ENCODE measurements around the gene NTRK2.
"Not testable (repeated sequence)": the region's sequence is repeated elsewhere in the genome, so short reads cannot be mapped to it uniquely, and the experiment has no call there.

Gene NTRK2

DNA sequence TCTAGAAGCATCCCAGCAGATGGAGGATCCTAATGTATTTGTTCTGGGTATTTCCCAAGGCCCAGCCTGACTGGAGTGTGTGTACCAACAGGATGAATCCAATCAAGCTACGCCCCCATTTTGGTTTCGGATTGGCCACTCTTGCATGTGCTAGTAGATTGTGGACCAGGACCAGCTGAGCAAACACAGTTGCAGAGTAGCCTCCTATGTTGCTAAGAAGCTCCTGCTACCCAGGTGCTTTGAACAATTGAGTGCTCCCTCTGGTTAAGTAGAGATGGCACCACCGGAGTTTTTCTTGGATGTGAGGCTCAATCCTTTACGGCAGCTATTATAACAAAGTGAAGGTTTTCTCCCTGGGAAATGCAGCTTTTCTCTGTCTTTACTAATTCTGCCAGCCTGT lies 204.5 kb downstream of the NTRK2 start:
- H3K27me3 Mint-ChIP-seq: no peaks in the 10 kb centered on the region
- H3K27ac Mint-ChIP-seq: no peak overlapping the region
- no peaks in the 10 kb centered on the region for H3K4me1 Mint-ChIP-seq
- H3K36me3 Mint-ChIP-seq: no peaks in the 10 kb centered on the region
- no peak overlapping the region for H3K4me3 Mint-ChIP-seq
- no peaks in the 10 kb centered on the region for H3K9me3 Mint-ChIP-seq

DNA sequence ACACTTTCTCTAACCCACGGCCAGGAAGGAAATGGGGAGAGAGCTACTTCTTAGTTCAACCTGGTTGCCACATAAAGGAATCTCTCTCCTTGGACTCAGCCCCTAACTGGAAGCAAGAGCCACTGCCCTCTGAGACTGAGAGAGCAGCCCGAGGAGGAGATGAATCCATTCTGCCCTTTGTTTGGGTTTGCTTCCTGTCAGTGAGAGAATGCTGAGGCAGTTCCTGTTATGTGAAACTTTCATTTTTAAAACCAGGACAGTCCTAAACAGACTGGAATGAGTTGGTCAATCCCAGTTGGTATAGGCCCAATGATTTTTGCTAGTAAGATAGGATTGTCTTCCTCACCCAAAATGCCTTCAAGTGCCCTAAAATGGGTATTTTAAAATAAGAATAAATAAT lies 205.1 kb downstream of the NTRK2 start:
- Mint-ChIP-seq H3K27ac (no peak overlapping the region), H3K9me3 (no peaks in the 10 kb centered on the region), H3K4me1 (no peaks in the 10 kb centered on the region), H3K36me3 (no peaks in the 10 kb centered on the region), H3K27me3 (no peaks in the 10 kb centered on the region), H3K4me3 (no peak overlapping the region)

DNA sequence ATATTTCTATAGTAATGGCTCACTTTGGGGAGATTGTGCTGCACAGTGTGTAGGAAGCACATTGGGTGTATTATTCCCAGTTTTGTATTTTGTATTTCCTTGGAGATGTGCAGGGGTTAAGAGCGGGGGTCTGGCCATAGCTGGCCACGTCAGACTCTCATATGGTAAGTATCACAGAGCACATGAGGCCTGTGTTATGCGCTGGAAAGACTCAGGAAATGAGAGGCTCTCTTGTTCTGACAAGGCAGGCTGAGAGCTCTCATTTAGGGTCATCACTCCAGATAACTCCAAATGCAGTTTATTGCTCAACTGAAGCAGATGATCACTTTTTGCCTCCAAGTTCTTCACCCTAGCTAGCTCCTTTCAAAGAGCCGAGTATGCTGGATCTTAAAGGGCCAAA lies 205.7 kb downstream of the NTRK2 start:
- Mint-ChIP-seq H3K4me3 (no peak overlapping the region), H3K27me3 (no peaks in the 10 kb centered on the region), H3K4me1 (no peaks in the 10 kb centered on the region), H3K36me3 (no peaks in the 10 kb centered on the region), H3K9me3 (no peaks in the 10 kb centered on the region), H3K27ac (no peak overlapping the region)

DNA sequence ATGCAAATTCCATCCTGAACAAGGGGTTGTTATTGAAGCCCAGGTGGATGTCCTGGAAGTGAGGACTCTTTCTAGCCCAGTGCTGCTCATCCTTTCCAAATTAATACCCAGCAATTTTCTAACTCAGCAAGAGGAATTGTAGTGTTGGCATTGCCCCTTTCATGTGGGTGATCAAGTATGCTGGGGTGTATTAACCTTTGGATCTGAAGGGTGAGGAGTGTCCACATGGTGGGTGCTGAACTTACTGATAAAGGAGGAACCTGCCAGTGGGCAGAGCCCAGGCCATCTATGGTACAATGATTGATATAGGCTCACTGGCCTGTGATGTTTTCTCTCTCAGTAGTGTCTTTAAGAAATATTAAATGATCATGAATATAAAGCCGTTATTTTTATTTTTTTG lies 210.1 kb downstream of the NTRK2 start:
- no peaks in the 10 kb centered on the region for H3K27me3 Mint-ChIP-seq
- no peak overlapping the region for H3K4me3 Mint-ChIP-seq
- H3K36me3 Mint-ChIP-seq: no peaks in the 10 kb centered on the region
- no peaks in the 10 kb centered on the region for H3K4me1 Mint-ChIP-seq
- no peaks in the 10 kb centered on the region for H3K9me3 Mint-ChIP-seq
- no peak overlapping the region for H3K27ac Mint-ChIP-seq

DNA sequence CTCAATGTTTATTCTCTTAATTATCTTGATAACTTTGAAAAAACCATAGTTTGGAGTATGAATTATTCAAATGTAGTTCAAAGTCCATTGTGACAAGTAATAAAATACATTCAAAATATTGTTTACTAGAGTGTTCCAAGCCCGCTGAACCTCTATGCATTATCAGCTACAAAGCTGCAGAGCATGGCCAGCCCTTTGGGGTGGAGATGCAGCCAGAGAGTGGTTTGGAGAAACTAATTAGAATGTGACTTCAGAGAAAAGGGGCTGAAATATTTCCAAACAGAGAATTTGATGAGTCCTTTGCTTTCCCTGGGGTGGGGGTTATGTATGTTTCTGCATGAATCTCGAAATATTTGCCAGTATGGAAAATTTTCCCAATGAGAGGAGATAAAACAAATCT lies 211.3 kb downstream of the NTRK2 start:
- H3K9me3 Mint-ChIP-seq: no peaks in the 10 kb centered on the region
- H3K27ac Mint-ChIP-seq: no peak overlapping the region
- no peaks in the 10 kb centered on the region for H3K4me1 Mint-ChIP-seq
- H3K27me3 Mint-ChIP-seq: no peaks in the 10 kb centered on the region
- H3K36me3 Mint-ChIP-seq: no peaks in the 10 kb centered on the region
- no peak overlapping the region for H3K4me3 Mint-ChIP-seq

DNA sequence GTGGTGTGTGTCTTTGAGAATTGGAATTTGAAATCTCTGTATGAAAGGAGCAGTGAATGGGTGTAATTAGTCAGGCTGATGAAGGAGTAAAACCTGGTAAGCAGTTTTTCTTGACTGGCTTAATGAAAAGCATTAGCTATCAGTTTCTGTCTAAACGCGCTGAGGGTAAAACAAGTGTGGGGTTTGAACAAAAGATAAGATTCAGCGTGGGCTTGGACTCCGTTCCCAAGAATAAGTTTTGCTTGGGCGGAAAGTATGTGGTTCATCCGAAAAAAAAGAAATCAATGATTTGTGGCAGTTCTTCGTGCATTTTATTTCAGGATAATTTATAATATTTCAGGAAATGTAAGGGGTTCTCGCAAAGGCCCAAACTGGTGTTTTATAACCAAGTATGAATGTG lies 217.3 kb downstream of the NTRK2 start:
- no peaks in the 10 kb centered on the region for H3K4me1 Mint-ChIP-seq
- H3K27me3 Mint-ChIP-seq: peaks cover 1% of the 10 kb centered on the region
- no peak overlapping the region for H3K4me3 Mint-ChIP-seq
- no peaks in the 10 kb centered on the region for H3K9me3 Mint-ChIP-seq
- no peaks in the 10 kb centered on the region for H3K36me3 Mint-ChIP-seq
- H3K27ac Mint-ChIP-seq: no peak overlapping the region

DNA sequence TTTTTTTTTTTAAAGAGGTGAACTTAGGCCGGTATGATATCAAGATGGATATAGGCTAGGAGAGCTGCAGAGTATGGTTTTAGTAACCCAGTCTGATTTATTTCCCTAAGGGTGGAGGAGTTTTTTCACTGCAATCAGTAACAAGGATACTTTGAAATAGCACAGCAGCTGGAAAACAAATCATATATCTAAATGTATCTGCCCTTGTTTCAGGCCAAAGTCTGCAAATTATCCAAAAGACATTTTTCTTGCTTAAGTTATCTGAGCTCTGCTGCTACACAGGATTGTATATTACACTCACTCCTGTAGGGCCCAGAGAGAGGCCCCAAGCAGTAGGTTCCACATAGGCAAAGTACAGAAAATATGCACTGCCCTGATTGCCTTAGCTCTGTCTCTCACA lies 222.4 kb downstream of the NTRK2 start:
- Mint-ChIP-seq H3K4me1 (no peaks in the 10 kb centered on the region), H3K36me3 (no peaks in the 10 kb centered on the region), H3K27ac (no peak overlapping the region), H3K4me3 (no peak overlapping the region), H3K9me3 (no peaks in the 10 kb centered on the region), H3K27me3 (no peaks in the 10 kb centered on the region)

DNA sequence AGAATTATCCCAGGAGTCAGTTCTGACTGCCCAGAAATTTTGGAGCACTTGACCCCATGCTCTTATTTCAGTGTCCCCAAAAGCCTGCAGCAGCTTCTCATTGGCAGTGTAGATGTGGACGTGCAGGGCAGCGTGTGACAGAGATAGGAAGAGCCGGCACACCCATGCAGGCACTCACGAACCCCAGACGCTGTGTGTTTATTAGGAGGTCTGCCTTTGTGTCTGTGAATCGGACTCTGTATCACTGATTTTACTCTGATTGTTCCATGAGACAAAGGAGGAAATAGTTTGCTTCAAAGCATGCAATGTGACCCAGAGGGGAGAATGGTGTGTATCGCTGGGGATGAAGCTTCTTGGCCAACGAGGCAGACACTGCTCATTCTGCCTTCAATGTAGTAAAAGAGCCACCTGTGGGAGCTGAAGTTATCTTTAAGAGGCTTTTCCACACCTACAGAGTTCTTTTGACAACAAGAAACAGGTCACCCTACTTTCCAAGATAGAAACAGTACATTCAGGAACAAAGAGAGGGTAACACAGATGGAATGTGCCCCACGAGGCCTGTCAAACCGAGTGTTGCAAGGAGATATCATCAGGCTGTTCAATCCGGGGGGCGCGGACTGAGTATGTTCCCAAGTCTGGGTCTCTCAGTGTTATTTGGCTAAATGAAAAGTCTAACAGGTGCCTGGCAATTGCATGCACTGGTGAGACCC lies 224.0 kb downstream of the NTRK2 start:
- no peak overlapping the region for H3K27ac Mint-ChIP-seq
- H3K9me3 Mint-ChIP-seq: no peaks in the 10 kb centered on the region

DNA sequence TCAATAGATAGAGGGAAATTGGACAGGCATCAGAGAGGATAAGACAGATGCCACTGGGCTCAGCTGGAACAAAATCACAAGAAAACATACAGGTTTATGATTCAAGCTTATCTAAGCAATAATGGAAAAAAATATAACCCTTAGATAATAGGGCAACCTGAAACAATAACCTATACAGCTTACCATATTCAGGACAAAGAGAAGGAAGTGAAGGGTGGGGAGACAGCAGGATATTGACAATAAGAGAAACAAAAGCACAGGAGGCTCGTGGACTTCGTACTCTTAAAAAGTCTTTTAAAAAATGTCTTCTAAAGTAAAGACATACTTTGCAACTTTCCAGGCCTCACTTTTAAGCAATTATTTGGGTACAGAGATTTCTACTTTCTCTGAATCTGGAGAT lies 225.3 kb downstream of the NTRK2 start:
- Mint-ChIP-seq H3K4me3 (no peak overlapping the region), H3K27ac (no peak overlapping the region), H3K4me1 (no peaks in the 10 kb centered on the region), H3K27me3 (peaks cover 2% of the 10 kb centered on the region), H3K9me3 (no peaks in the 10 kb centered on the region), H3K36me3 (no peaks in the 10 kb centered on the region)

More for the DNA sequence above, 224.0 kb downstream of the NTRK2 start:
- no peaks in the 10 kb centered on the region for H3K27me3 Mint-ChIP-seq
- H3K4me1 Mint-ChIP-seq: no peaks in the 10 kb centered on the region
- no peak overlapping the region for H3K4me3 Mint-ChIP-seq
- H3K36me3 Mint-ChIP-seq: no peaks in the 10 kb centered on the region

DNA sequence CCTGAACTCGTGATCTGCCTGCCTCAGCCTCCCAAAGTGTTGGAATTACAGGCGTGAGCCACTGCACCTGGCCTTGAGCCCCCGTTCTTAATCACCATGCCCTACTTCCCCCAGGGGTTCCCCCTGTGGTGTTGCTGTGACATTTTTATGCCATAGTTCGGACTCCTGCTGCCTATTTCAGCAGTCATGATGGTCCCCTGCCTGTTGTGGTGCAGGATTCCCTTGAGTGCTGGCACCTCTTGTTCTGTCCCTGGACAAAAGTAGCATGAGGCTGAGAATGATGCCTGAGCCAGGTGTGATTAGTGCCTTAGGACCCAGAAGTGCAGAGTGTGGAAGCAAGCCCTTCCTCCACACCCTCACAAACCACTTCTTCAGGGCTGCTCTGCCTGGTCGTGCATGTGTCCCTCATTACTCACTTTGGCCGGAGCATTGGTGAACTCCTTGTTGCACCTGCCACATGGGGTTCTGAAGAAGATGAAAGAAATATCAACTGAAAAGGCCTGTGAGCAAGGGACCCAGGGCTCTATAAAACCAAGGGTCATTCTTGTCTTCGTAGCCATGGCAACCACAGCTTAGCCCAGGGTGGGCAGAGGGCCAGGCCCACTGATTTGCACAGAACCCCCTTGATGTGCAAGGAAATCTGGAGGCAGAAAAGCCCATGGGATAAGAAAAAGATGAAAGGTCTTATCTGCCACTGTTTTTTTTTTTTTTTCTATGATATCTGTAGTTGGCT lies 228.0 kb downstream of the NTRK2 start:
- Mint-ChIP-seq H3K9me3 (no peaks in the 10 kb centered on the region), H3K36me3 (no peaks in the 10 kb centered on the region), H3K27ac (no peak overlapping the region), H3K27me3 (peaks cover 2% of the 10 kb centered on the region), H3K4me1 (no peaks in the 10 kb centered on the region), H3K4me3 (no peak overlapping the region)

DNA sequence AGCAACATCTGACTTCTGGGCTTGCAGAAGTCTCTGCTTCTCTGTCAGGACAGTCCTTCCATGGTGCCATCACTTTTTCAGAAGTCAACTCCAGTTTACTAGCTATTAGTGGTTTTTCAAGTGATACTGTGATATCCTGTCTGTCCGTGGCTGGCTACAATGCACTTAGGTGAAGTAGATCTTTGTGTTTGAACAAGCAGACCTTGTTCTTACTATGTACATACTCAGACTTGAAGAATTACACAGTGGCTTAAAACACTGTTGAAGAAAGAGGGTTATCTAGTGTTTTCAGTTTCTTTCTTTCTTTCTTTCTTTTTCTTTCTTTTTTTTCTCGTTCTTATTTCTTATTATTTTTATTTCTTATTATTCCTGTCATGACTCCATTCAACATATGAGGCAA lies 228.7 kb downstream of the NTRK2 start:
- H3K4me3 Mint-ChIP-seq: no peak overlapping the region
- H3K27ac Mint-ChIP-seq: no peak overlapping the region
- H3K36me3 Mint-ChIP-seq: no peaks in the 10 kb centered on the region

DNA sequence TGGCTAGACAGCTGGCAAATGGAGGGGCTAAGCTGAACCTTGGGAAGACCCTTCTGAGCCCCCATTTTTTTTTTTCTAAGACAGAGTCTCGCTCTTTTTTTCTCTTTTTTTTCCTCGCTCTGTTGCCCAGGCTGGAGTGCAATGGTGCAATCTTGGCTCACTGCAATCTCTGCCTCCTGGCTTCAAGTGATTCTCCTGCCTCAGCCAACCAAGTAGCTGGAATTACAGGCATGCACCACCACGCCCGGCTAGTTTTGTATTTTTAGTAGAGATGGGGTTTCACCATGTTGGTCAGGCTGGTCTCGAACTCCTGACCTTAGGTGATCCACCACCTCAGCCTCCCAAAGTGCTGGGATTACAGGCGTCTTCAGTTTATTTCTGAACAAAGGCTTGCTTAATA lies 229.1 kb downstream of the NTRK2 start:
- H3K27me3 Mint-ChIP-seq, H3K4me3 Mint-ChIP-seq, H3K9me3 Mint-ChIP-seq, H3K4me1 Mint-ChIP-seq, H3K27ac Mint-ChIP-seq, H3K36me3 Mint-ChIP-seq: not testable (repeated sequence)

More for the DNA sequence above, 228.7 kb downstream of the NTRK2 start:
- Mint-ChIP-seq H3K9me3 (no peaks in the 10 kb centered on the region), H3K27me3 (peaks cover 2% of the 10 kb centered on the region), H3K4me1 (no peaks in the 10 kb centered on the region)

DNA sequence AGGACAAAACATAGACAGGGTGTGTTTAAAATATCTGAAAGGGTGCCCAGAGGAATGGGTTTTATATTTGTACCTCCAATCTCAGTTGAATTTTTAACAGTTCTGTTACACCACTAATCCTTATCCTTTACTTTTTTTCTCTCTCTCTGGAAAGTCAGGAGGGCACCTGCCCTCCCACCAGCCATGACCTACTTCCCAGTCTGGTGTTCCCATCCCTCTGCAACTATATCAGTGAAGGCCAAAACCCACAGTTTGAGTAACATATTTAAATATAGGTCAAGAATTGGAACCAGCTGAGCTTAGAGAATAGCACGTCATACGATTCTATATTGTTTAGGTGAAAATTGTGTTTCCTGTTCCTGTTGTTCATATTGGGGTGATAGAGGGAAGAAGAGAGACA lies 229.8 kb downstream of the NTRK2 start:
- H3K27me3 Mint-ChIP-seq: peaks cover 2% of the 10 kb centered on the region
- no peaks in the 10 kb centered on the region for H3K36me3 Mint-ChIP-seq
- no peak overlapping the region for H3K4me3 Mint-ChIP-seq
- no peak overlapping the region for H3K27ac Mint-ChIP-seq
- no peaks in the 10 kb centered on the region for H3K9me3 Mint-ChIP-seq
- H3K4me1 Mint-ChIP-seq: no peaks in the 10 kb centered on the region

DNA sequence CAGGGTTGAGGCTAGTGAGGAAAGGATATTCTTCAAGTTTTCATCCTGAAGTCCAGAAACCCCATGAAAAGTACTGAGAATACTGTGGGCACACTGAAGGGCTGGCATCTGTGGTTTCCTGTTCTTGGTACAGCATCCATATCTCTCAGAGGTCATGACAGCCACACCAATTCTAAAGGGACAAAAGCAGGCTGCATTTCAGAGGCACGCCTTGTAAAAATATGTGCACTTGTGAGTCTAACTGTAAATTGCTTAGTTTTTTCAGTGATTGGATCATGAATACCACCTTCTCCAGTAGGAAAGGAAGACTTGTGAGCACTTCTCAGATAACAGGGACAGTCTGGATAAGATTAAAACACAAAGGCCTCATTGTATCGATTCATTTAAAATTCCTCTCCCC lies 230.9 kb downstream of the NTRK2 start:
- H3K4me1 Mint-ChIP-seq: no peaks in the 10 kb centered on the region
- H3K27me3 Mint-ChIP-seq: peaks cover 4% of the 10 kb centered on the region
- no peaks in the 10 kb centered on the region for H3K9me3 Mint-ChIP-seq
- H3K4me3 Mint-ChIP-seq: no peak overlapping the region
- H3K27ac Mint-ChIP-seq: no peak overlapping the region
- no peaks in the 10 kb centered on the region for H3K36me3 Mint-ChIP-seq

DNA sequence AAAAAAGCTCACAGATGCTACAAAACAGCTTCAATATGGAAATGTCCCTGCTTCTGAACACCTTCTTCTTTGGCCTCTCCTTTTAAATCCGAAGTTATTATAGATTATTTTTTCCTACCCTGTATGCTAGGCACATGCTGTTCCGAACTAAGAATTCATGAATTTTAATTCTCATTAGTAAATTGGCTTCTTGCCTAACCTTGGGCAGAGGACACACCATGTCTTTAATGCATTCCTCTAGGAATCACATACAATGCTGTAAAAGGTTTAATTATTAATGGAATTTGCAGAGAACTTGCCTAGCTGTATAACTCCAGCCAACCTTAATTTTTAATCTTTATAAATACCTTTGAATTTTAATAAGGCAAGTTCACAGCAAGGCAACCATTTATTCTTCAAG lies 234.4 kb downstream of the NTRK2 start:
- Mint-ChIP-seq H3K4me1 (no peaks in the 10 kb centered on the region), H3K4me3 (no peak overlapping the region), H3K36me3 (no peaks in the 10 kb centered on the region), H3K27me3 (peaks cover 6% of the 10 kb centered on the region), H3K27ac (no peak overlapping the region), H3K9me3 (no peaks in the 10 kb centered on the region)

DNA sequence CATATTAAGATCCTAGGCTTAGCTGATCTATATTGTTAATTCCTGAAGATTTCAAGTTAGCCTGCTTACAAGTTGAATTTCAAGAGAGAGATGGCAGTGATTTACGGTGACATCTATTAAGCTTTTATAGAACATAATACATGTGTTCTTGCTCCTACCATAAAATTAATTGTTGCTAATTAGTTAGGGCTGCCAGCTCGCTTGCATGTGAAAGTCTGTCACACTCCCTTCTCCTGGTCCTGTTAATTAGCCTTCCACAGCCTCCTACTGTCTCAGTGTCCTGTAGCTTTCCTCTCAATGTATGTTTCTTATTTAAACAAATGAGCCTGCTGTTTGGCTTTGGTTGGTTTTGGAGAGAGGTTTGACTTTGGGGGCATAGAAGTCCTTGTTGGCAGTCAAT lies 247.2 kb downstream of the NTRK2 start:
- Mint-ChIP-seq H3K4me3 (no peak overlapping the region), H3K27ac (no peak overlapping the region), H3K27me3 (no peaks in the 10 kb centered on the region), H3K4me1 (no peaks in the 10 kb centered on the region), H3K9me3 (no peaks in the 10 kb centered on the region), H3K36me3 (no peaks in the 10 kb centered on the region)

Measured in activated naive CD4-positive, alpha-beta T cell treated with anti-CD3 and anti-CD28 coated beads, Interleukin-2, amount 50 U/mL, for 24 hours (primary cell).